ENCODE measurements around the gene RCAN2.

Gene RCAN2

DNA sequence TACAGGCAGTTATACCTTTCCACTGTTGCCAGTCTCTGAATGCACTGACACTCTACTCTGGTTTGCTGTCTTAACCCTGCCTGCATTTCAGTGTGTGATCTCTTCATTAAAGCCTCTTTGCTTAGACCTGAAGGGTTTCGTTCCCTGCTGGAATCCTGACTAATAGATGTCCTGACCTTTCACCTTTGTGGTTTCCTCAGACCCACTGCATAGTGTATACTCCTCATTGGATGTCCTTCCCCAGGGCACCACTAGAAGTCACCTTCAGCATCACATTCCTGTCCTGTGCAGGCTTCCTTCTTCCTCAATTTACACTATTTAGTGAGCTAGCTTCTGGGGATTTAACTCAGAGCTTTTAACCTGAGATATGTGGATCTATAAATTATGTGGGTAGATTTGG, 120.6 kb downstream of the RCAN2 start:
- TF ChIP-seq, protein P1, sequence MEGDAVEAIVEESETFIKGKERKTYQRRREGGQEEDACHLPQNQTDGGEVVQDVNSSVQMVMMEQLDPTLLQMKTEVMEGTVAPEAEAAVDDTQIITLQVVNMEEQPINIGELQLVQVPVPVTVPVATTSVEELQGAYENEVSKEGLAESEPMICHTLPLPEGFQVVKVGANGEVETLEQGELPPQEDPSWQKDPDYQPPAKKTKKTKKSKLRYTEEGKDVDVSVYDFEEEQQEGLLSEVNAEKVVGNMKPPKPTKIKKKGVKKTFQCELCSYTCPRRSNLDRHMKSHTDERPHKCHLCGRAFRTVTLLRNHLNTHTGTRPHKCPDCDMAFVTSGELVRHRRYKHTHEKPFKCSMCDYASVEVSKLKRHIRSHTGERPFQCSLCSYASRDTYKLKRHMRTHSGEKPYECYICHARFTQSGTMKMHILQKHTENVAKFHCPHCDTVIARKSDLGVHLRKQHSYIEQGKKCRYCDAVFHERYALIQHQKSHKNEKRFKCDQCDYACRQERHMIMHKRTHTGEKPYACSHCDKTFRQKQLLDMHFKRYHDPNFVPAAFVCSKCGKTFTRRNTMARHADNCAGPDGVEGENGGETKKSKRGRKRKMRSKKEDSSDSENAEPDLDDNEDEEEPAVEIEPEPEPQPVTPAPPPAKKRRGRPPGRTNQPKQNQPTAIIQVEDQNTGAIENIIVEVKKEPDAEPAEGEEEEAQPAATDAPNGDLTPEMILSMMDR (conservative IDR thresholded peaks at IDR 0.05): no peak
- TF ChIP-seq ZFX (IDR thresholded peaks at IDR 0.05): no peak
- H3K27ac ChIP-seq: no peak overlapping the region

DNA sequence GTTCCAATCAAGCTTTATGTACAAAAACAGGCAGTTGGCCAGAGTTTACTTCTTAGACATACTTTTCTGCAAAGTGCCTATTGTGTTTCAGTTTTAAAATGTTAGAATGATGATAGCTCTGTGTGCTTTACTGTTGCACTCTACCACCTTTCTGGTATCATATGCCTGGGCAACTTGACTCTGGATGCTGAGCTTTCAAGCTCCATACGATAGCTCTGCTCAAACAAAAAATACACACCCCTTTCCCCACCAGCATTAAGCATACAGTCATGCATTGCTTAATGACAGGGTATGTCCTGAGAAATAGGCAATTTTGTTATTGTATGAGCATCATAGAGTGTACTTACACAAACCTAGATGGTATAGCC, 123.1 kb downstream of the RCAN2 start:
- TF ChIP-seq, protein P1 (conservative IDR thresholded peaks at IDR 0.05): no peak
- TF ChIP-seq ZFX (IDR thresholded peaks at IDR 0.05): no peak
- H3K27ac ChIP-seq: no peak overlapping the region

DNA sequence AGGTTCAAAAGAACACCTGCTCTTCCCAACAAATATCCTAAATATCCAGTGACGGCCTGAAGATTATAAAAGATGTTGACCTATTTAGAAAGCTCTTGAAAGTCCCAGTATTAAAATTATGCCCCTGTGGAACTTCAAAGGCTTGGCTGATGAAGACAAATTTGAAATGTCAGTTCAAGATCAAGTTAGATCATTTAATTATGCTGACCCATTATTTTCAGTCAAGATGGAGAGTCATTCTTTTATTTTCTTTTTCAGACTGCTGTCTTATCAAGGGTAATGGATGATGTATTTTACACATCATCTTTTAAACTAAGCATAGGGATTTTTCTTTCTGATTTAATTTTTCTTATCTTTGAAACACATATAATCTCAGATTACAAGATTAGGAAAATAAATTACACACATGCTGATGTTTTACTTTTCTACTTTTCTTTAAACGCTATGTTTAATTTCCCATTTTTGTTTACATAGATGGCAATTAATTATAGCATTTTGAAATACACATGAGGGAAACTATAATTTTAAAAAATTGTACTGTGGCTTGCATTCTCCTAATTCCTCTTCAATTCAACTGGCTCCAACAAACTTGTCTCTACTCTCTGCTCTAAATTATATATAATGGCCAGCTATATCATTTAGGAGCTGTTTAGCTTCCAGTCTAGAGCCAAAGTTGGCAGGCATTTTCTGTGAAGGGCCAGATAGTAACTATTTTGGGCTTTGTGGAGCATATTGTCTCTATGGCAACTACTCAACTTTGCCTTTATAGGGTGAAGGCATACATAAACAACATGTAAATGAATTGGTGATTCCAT, 123.7 kb downstream of the RCAN2 start:
- H3K27ac ChIP-seq: no peak overlapping the region
- TF ChIP-seq ZFX (IDR thresholded peaks at IDR 0.05): no peak

DNA sequence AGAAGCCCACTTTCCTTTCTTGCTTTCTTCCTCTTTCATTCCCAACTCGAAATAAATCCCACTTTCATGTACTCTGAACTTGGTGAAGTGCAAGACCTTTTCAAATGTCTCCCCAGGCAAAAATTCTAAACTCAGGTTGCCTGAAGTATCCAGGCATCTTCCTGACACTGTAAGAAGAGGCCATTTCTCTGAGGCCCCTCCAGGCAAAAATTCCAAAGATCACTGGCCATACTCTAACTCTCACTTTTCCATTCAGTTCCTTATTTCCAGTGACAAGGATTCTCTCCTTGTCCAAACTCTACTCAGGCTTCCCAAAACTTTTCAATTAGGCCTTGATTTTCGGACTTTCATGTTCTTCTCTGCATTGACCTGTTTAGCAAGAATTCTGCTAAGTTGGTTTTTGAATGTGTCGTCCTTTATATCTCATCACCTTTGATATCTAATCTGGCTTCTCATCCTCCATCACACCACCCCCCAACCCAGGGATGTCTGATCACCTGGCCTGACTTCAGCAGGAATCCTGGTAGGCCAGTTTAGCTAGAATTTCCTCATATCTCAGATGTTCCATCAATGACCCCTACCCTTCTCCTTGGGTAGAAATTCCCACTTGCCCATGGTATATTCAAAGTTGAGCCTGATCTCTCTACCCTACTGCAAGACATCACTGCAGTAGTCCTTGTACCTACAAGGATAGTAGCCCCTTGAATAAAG, 124.9 kb downstream of the RCAN2 start:
- no peak overlapping the region for H3K27ac ChIP-seq
- TF ChIP-seq, protein P1 (conservative IDR thresholded peaks at IDR 0.05): no peak
- no peak for TF ChIP-seq ZFX (IDR thresholded peaks at IDR 0.05)

DNA sequence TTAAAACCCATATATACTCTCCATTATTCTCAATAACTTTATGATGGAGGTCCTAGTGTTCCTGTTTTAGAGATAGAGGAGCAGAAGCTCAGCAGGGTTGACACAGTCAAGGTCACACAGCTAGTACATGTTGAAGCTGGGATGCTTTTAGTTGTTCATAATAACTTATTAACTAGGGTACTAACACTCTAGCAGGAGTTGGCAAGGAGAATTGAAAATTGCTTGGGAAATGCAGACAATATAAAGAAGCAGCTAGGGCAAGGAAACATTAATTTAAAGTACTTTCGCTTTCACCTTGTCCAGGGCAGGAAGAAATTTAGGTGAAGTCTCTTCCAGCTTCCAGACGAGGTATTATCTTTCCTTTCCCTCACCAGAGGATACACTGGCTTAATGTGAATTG, 133.7 kb downstream of the RCAN2 start:
- no peak overlapping the region for H3K27ac ChIP-seq
- TF ChIP-seq, protein P1 (conservative IDR thresholded peaks at IDR 0.05): no peak
- no peak for TF ChIP-seq ZFX (IDR thresholded peaks at IDR 0.05)

DNA sequence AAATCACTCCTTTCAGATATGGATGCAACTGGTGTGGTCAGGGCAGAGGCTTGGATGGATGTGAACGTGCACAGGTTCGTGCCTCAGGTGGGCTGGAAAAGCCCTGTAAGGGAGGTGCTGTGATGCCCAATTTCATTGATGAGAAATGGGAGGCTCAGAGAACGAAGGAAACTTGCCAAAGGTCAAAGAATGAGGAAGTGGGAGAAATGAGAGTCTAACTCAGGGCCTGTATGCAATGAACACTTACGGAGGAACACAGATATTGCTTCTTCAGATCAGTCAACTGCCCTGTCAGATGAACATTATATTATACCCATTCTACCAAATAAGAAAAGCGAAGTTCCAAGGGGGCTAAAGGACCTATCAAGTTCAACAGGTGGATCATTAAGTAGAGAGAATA, 134.7 kb downstream of the RCAN2 start:
- no peak overlapping the region for H3K27ac ChIP-seq
- TF ChIP-seq, protein P1 (conservative IDR thresholded peaks at IDR 0.05): no peak
- TF ChIP-seq ZFX (IDR thresholded peaks at IDR 0.05): no peak

DNA sequence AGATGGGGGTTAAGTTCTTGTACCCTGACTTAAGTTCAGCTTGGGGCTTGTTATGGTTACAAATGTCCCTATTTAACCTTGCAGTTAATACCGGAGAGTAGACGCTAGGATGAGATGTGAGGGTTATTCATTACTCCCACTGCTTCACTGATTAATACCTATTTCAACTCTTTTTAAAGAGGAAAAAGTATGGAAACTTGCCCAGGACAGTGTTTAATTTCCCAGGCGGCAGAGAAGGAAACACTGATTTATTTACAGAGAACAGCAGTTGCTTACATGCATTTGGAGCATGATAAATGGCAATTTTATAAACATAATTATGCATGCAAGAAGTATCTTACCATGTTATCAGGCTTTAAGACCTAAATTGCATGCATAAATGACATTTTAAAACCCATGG, 137.7 kb downstream of the RCAN2 start:
- H3K27ac ChIP-seq: no peak overlapping the region
- TF ChIP-seq, protein P1 (conservative IDR thresholded peaks at IDR 0.05): no peak
- TF ChIP-seq ZFX (IDR thresholded peaks at IDR 0.05): no peak
